ENCODE data around the gene SELENOH.

DNA sequence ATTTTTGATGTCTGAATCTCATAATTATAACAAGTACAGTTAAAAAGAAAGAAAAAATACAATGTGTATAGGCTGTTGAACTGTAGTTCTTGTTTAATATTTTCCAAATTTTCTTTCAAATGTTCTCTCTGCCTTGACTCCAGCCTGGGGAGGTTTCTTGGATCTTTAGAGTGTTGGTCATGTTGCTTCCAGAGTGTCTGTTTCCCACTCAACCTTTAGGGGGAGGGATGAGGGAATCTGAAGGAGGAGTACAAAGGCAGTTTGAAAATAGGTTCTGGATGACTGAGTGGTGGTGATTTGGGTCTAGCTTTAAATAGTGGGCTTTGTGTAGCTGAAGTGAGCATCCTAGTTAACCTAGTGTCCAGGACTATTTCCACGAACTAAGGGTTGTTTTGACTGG, 22.3 kb downstream of the SELENOH start:
- no peak for TF ChIP-seq POLR2AphosphoS5 (IDR thresholded peaks at IDR 0.05; ENCODE audit: low read depth, low read length)
- no peak for TF ChIP-seq SIN3A (IDR thresholded peaks at IDR 0.05; ENCODE audit: borderline replicate concordance, insufficient read depth, low read length)
- no peak for TF ChIP-seq TAF1 (IDR thresholded peaks at IDR 0.05; ENCODE audit: borderline replicate concordance, insufficient read depth, low read length)
- TF ChIP-seq, protein P1, sequence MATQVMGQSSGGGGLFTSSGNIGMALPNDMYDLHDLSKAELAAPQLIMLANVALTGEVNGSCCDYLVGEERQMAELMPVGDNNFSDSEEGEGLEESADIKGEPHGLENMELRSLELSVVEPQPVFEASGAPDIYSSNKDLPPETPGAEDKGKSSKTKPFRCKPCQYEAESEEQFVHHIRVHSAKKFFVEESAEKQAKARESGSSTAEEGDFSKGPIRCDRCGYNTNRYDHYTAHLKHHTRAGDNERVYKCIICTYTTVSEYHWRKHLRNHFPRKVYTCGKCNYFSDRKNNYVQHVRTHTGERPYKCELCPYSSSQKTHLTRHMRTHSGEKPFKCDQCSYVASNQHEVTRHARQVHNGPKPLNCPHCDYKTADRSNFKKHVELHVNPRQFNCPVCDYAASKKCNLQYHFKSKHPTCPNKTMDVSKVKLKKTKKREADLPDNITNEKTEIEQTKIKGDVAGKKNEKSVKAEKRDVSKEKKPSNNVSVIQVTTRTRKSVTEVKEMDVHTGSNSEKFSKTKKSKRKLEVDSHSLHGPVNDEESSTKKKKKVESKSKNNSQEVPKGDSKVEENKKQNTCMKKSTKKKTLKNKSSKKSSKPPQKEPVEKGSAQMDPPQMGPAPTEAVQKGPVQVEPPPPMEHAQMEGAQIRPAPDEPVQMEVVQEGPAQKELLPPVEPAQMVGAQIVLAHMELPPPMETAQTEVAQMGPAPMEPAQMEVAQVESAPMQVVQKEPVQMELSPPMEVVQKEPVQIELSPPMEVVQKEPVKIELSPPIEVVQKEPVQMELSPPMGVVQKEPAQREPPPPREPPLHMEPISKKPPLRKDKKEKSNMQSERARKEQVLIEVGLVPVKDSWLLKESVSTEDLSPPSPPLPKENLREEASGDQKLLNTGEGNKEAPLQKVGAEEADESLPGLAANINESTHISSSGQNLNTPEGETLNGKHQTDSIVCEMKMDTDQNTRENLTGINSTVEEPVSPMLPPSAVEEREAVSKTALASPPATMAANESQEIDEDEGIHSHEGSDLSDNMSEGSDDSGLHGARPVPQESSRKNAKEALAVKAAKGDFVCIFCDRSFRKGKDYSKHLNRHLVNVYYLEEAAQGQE (IDR thresholded peaks at IDR 0.05; ENCODE audit: insufficient read depth in 1 of 2, low read depth in 2 of 2, low read length in 2 of 2), result no peak
- no peak for TF ChIP-seq FOXP2 (optimal IDR thresholded peaks at IDR 0.05; ENCODE audit: borderline replicate concordance, extremely low read depth, extremely low read length, insufficient read depth)

Measured in PFSK-1 (cell line).